ENCODE results near the gene MAGI2.

The MAGI2 gene

DNA sequence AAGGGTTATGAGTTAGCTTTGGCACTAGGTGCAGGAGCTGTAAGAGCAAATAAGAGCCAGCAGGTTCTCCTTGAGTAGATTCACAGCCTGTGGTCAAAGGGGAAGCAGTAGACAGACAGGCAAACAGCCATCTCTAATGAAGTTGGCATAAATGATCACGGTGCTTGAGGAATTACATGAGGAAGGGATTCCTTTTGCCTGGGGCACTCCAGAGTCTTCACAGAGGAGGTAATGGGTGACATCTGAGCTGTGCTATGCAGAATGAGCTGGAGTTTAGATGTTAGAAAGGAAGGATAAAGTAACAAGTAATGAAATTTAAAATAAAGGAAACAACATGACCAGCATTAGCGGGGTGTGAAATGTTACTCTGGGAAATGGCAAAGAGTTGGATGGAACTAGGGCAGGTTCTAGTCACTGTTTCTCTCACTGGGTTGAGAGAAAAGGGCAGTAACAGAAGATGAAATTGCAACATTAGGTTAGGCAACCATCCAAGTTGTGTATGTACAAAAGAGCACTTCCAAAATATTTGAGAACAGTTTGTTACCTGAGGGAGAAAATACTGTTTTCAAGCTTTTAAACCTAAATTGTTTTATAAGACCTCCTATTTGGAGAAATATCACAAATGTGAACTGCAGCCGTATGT lies 1041.1 kb downstream of the MAGI2 start:
- no peak for DNase-seq (ENCODE audit: low read depth)

DNA sequence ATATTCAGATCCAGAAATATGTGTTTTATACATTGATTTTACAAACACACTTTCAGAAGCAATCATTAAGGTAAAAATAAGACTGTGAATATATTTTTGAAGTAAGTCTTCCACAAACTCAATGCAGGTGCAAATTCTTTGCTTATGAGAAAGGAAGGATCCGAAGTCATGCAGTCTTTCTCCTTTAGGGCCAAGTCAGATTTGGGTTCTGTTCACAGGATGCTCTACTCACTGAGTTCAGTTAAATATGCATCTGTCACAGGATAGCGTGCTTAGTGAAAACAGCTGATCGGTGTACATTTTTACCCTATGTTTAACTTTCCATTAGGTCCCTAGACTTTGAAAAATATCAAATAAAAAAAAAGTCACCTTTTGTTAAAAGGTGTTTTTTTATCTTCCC lies 1046.4 kb downstream of the MAGI2 start:
- DNase-seq (ENCODE audit: low read depth), result no peak

DNA sequence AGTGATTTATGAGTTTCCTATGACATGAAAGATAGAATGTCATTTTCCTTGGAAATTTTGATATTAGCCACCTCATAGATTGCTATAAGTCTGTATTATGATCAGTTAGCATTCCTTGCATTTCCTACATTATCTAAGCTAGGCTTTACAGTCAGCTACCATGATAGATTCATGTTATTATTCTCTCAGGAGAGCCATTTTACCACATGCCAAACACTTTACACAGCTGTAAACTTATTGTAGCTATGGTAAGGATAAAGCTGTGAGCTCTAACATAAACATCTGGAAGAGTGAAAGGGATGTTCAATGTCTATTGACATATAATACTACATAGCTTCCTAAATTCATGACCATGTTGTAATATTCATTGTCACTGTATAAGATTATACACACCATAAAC lies 1046.9 kb downstream of the MAGI2 start:
- DNase-seq (ENCODE audit: low read depth), result no peak

DNA sequence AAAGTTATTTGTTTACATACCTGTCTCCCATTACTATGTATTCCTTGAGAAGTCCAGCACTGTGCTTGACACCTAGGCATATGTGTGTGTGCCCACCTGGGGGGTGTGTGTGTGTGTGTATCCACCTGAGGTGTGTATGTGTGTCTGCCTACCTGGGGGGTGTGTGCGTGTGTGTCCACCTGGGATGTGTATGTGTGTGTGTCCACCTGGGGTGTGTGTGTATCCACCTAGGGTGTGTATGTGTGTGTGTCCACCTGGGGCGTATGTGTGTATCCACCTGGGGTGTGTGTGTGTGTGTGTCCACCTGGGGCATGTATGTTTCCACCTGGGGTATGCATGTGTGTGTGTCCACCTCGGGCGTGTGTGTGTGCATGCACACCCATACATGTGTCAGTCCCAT lies 1051.4 kb downstream of the MAGI2 start:
- DNase-seq (ENCODE audit: low read depth), result no peak

DNA sequence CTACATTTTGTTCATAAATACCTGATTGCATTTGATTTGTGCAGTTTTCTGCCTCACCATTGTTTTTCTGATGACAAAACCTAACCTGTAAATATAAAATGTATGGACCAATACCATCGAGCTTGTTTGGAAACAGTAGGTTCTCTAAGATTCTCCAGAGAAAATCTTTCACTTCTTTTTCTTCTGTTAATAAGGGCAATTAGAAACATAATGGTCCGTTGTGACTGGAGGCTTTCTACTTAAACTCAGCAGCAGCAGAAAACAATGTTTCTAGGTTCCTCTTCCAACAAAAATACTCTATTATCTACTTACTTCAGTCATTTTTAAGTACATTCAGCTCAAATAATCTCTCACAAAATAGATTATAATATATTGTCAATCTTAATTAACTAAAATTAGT lies 1053.4 kb downstream of the MAGI2 start:
- DNase-seq (ENCODE audit: low read depth), result no peak

DNA sequence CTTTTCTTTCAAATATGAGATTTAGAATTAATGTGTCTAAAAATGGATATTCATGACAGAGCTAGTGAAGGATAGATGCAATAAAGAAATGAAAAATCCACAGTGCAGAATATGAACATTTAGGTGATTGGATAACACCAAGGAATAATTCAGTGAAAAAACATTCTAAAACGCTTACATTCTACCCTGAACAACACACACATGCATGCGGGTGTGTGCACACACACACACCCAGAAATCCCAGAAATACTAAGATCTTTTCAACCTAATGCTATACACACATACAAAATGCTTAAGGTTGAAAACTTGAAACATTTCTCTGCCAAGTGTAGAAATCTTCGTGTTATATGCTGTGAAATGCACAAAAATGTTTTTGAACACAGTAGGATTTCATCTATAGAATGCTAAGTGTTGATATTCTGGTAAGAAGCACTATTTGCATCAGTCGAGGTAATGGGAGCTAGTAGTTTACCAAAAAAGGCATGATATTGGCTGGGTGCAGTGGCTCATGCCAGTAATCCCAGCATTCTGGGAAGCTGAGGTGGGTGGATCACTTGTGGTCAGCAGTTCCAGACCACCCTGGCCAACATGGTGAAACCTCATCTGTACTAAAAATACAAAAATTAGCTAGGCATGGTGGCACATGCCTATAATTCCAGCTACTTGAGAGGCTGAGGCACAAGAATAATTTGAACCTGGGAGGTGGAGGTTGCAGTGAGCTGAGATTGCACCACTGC lies 1054.3 kb downstream of the MAGI2 start:
- DNase-seq (ENCODE audit: low read depth), result no peak

DNA sequence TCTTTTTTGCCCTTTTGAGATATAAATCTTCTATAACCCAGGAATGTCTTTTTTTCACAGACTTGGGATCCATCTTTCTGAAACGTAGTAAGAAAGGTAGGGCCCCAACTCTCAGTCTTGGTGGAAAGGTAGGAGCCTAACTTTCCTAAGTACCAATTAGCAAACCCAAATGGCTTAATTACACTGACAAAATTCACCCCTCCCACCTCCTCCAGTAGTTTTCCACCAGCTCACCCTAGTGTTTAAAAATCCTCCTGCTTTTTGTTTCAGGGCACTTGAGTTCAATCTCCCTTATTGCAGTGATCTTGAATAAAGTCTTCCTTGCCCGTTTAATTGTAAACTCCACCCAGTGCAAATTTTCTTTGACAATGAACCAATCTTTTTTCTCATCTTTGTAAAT lies 1054.9 kb downstream of the MAGI2 start:
- no peak for DNase-seq (ENCODE audit: low read depth)

DNA sequence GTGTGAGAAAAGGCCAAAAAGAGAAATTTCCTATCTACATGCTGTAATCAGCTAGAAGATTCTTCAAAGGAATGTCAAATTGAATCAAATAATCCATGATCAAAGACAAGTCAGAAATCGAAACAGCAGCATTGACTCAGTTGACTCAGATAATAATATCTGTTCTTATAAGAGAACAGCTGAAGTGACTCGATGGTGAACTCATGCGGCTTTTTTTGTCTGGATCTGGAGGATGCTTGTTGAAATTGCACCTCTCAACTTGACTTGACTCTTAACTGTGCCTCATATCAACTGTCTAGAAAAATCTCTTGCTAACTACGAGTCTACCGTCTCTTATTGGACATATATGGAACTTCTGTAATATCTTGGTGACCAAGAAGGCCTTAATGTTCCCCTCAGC lies 1055.4 kb downstream of the MAGI2 start:
- DNase-seq (ENCODE audit: low read depth), result no peak

DNA sequence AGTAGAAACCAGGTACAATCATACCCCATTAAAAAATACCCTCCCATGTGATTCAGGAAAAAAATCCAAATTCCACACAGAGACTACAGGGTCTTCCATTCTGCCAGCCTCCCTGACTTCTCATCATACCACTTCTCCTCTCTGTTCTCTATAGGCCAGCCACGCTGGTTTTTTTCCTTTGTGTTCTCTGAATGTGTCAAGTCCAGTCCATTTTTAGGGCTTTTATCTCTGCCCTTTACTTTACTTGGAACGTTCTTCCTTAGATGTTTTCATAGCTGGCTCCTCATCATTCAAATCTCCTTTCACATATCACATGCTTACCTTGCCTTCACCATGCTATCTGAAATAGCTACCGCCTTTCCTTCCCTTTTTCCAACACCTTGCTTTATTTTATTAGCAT lies 1057.3 kb downstream of the MAGI2 start:
- no peak for DNase-seq (ENCODE audit: low read depth)

DNA sequence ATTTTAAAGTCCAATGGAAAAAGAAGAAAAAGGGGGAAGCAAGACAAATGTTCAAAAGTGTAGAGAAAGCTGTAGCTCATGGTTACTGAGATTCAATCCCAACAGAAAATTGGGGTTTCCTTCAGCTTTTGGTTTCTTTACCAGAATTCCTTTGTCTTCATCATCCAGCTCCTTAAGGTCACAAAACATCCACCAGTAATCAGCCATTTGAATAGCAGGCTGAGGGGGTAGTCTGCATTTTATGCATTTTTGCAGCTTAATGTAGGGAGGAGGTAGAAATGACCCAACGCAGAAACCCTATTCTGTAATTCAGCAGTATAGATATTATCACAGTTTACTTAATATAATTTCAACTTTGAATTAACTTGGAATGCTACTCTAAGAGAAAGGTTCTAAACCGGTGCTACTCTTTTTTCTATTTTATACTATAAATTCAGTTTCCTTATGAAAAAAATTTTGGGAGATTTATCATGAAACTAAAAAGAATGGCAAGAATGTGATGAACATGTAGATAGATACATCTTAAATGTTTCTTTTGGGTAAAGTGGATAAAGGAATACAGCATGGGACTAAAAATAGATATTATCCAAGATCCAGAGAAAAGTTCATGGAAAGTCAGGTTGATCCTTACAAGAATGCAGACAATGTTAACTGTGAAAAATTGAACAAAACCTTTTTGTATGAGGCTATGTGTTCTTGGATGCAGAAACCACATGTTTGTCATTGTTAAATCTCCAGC lies 1058.0 kb downstream of the MAGI2 start:
- no peak for DNase-seq (ENCODE audit: low read depth)

DNA sequence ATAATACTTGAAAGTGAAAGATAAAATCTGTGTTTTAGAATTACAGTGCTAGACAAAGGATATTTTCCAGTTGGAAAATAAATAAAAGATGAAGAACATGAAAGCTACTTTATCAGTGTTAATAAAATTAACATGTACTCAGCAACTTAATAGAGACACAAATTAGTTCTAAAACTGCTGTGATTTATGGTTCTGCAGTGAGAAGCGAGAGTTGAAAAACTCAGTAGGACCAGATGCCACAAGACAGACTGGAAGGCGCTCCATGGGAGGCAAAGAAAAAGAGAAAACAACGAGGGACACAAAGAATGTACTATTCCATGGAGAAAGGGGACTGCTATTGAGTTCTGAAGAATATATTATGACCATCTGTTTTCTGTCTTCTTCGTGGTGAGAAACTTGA lies 1064.4 kb downstream of the MAGI2 start:
- DNase-seq (ENCODE audit: low read depth), result no peak

DNA sequence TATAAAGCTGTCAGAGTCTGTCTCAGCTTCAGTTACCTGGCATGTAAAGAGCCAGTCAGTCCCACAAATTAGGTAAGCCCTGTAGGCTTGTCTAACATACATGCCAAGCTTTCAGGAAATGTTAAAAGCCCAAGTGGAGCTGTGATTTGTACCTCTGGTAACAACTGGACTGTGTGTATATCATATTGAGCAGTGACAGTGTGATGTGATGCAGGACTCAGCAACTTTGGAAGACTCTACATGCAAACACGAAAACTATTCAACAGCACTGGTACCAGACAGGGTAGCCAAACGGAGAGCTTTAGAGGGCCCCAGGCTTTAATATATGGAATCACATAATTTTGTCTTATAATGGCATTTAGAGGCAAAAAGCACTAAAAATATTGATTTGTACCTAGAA lies 1066.9 kb downstream of the MAGI2 start:
- no peak for DNase-seq (ENCODE audit: low read depth)

DNA sequence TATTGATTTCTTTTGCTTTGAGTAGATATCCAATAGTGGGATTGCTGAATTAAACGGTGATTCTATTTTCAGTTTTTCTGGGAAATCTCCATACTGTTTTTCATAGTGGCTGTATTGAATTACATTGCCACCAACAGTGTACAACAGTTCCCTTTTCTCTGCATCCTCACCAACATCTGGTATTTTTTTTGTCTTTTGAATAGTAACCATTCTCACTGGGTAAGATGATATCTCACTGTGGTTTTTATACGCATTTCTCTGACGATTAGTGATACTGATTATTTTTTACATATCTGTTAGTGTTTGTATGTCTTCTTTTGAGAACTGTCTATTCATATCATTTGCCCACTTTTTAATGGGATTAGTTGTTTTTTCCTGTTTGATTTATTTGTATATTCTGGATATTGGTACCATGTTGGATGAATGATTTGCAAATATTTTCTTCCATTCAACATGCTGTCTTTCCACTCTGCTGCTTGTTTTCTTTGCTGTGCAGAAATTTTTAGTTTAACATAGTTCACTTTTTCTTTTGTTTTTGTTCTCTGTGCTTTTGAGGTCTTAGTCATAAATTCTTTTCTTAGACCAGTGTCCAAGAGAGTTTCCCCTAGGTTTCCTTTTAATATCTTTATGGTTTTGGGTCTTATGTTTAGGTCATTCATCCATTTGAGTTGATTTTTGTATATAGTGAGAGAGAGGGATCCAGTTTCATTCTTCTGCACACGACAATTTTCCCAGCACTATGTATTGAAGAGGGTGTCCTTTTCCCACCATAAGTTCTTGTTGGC lies 1070.2 kb downstream of the MAGI2 start:
- DNase-seq (ENCODE audit: low read depth), result no peak

DNA sequence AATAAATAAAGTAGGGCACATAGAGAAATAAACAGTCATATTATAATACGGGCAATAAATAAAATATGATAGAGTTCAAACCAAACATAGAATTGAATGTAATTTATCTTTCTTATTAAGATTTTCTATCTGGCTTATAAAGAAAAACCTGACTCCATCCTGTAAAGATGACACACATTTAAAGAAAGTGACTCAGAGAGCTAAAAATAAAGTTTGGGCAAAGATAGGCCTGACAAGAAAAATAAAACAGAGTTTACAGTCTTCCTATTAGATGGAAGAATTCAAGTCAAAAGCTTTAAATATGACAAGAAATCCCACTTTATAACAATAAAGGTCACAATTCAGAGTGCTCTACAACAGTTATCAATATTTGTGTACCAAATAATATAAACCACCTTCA lies 1074.3 kb downstream of the MAGI2 start:
- DNase-seq (ENCODE audit: low read depth), result no peak

DNA sequence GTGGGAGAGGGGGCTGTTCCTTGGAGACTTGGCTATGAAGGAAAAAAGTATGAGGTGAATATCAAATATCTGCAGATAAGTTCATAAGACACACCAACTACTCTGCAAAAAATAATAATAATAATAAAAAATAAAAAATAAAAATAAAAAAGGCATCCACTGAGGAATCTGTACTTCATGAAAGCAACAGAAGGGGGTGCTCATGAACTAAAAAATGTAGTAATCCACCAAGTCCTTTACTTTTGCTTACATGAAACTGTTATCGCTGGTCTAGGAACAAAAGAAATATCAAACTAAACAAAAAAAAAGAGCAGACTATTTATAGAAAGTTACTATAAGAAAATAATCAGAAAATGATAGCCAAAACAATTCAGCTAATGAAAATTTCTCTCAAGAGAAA lies 1075.9 kb downstream of the MAGI2 start:
- DNase-seq (ENCODE audit: low read depth), result no peak

DNA sequence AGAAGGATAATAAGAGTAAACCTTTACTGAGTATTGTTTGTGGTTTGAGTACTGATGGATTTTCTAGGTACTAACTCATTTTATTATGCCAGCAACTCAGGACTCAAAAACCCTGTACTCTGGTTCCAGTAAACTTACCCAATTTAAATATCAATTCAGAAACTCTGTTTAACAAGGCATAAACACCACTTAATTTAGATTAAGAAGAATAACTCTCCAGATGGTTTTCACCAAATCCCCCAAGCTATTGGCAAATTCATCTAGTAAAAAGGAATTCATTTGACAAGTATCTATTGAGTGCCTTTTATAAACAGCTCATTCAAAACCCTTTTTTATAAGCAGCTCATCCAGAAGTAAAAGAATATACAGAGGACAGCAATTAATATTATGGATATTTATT lies 1082.5 kb downstream of the MAGI2 start:
- no peak for DNase-seq (ENCODE audit: low read depth)

DNA sequence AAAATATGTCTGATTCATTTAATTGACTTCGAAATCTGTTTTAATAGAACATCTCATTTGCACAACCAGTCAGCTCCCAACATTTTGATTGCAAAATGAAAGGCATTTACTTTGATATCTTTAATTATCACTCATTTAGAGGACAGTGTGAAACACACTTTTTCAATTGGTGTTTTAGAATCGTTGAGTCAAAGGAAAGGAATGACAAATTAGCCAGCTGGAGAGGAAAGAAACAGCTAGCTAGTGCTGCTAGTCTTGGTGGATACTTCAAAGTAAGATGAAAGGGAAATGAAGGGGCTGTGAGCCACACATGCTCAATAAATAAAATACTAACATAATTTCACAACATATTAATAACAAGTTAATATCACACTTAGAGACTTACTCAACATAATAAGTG lies 1084.7 kb downstream of the MAGI2 start:
- no peak for DNase-seq (ENCODE audit: low read depth)

DNA sequence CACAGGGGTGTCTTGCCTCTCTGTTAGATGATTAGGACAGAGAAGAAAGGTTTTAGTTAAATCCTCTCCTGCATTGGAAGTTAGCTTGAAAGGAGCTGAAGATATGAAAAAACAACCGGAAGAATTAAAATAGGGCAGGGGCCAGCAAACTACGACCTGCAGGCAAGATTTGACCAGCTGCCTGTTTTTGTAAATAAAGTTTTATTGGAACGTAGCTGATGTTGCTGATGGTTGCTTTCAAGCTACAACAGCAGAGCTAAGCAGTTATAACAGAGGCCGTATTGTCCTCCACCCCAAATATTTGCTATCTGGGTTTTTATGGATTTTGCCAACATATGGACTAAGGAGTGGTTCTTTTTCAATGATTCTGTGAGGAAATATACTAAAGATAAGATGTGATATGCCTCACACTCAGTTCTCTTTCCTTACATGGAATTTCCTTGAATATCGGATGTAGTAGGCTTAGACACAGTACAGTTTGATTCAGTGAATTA lies 1086.1 kb downstream of the MAGI2 start:
- DNase-seq (ENCODE audit: low read depth), result no peak

DNA sequence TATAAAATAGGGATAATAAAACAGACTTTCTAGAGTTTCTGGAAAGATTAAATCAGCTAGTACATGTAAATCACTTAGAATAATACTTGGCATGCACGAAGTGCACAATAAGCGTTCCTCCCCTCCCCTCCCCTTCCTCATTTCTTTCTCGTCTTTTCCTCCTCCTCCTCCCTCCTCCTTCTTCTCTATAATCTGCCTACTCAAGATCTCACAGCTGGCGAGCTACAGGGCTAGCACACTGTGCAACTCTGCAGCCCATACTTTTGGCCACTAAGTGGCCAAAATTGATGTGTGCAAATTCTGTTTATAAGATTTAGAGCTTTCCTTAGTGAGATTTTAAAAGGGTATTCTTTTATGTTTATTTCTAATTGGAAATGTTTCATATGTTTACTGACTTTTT lies 1089.6 kb downstream of the MAGI2 start:
- no peak for DNase-seq (ENCODE audit: low read depth)

DNA sequence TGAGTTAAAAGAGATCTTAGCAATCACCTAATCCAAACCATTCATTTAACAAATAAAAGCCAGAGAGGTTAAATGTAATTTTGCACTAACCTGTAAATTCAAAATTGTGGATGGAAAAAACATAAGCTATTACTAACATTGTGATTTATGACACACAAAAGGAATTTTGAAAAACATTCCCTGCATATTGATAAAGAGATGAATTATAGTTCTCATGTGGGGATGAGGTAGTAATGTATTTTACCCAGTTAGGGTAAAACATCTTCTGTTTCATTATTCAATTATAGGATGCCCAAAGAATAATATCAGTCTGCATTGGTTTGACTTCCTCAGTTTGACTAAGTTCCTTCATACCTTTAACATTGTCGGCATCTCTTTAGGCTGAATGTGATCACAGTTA lies 1093.6 kb downstream of the MAGI2 start:
- no peak for DNase-seq (ENCODE audit: low read depth)

DNA sequence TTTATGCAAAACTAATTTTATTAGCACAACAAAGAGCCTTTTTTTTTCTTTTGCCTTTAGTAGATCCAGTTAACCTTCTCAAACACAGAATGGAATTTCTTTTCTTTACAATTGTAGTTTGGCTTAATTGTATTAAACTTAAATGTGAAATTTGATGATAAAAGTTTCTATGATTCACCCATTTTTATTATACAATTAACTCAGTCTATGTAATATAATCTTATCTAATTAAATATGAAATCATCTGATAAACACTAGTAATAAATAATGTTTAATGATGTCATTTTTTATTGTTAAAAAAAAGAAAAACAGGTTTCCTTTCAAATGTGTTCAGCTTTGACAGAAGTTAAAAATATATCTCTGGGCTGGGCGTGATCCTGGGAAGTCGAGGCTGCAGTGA lies 1095.8 kb downstream of the MAGI2 start:
- no peak for DNase-seq (ENCODE audit: low read depth)

DNA sequence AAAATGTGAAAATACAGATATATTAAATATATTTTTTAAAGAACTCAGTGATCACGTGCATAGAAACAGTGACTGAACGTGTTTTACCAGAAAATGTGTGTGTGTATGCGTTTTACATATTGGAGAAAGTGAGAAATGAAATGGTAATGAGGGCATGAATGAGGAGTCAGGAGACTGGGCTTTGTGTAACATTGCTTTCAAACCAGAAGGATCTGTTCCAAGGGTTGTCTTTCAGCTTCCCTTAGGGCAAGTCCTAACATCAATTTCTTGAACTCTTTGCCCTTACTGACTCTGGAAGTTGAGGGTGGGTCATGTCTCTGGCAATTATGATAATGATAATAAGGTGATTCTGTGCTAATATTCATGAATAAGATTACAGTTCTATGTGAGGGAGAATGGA lies 1097.6 kb downstream of the MAGI2 start:
- no peak for DNase-seq (ENCODE audit: low read depth)
